GM19463 (cell line): ENCODE results near the gene VTCN1.
"Not testable (repeated sequence)": the region's sequence is repeated elsewhere in the genome, so short reads cannot be mapped to it uniquely, and the experiment has no call there.

Experiments used
- ATAC-seq: cut with Tn5 transposase; IDR thresholded peaks from one replicate; pipeline ENCODE4 v1.9.1; 2021; ENCODE audit warnings: mild to moderate bottlenecking, moderate library complexity; ENCODE audit not compliant: unreplicated experiment

Gene VTCN1

GRCh38 chr1:117128323-117129079 lies 82.2 kb downstream of the VTCN1 start:
- ATAC-seq, result no peak

GRCh38 chr1:117127795-117128194 lies 82.9 kb downstream of the VTCN1 start:
- no peak for ATAC-seq

GRCh38 chr1:117124661-117125060 lies 86.1 kb downstream of the VTCN1 start:
- no peak for ATAC-seq

- ATAC-seq, result no peak
Observed at GRCh38 chr1:117123274-117123673, 87.5 kb downstream of the VTCN1 start.

- ATAC-seq, result no peak
Observed at GRCh38 chr1:117122330-117123025, 88.2 kb downstream of the VTCN1 start.

GRCh38 chr1:117121589-117122329 lies 89.0 kb downstream of the VTCN1 start, which contains the start of gene TRIM45:
TSS of gene TRIM45 (minus strand) at chr1:117121749. CDS start at chr1:117121201, 548 bp downstream.
- ATAC-seq, result peak; percentile 90

- ATAC-seq, result no peak
Observed at GRCh38 chr1:117120774-117121588, 89.7 kb downstream of the VTCN1 start.

- ATAC-seq, result not testable (repeated sequence)
Observed at GRCh38 chr1:117119144-117119543, 91.6 kb downstream of the VTCN1 start.

GRCh38 chr1:117118137-117118536 lies 92.6 kb downstream of the VTCN1 start:
- ATAC-seq, result no peak

GRCh38 chr1:117117697-117118096 lies 93.0 kb downstream of the VTCN1 start:
- no peak for ATAC-seq

GRCh38 chr1:117116784-117117130 lies 94.0 kb downstream of the VTCN1 start:
- no peak for ATAC-seq

- no peak for ATAC-seq
Observed at GRCh38 chr1:117116090-117116783, 94.5 kb downstream of the VTCN1 start.

- ATAC-seq, result no peak
Observed at GRCh38 chr1:117114877-117115276, 95.8 kb downstream of the VTCN1 start.

GRCh38 chr1:117113199-117113598 lies 97.5 kb downstream of the VTCN1 start:
- no peak for ATAC-seq

GRCh38 chr1:117112047-117112717 lies 98.5 kb downstream of the VTCN1 start:
- no peak for ATAC-seq

GRCh38 chr1:117110774-117111173 lies 100.0 kb downstream of the VTCN1 start:
- no peak for ATAC-seq

- no peak for ATAC-seq
Observed at GRCh38 chr1:117107364-117107763, 103.4 kb downstream of the VTCN1 start.

GRCh38 chr1:117106478-117106877 lies 104.2 kb downstream of the VTCN1 start:
- ATAC-seq, result no peak

GRCh38 chr1:117105722-117106121 lies 105.0 kb downstream of the VTCN1 start:
- ATAC-seq, result no peak

- ATAC-seq, result no peak
Observed at GRCh38 chr1:117104986-117105385, 105.7 kb downstream of the VTCN1 start.
